WI38 (cell line): Measurements from ENCODE around the gene PTOV1.

Experiments used
- H3K4me3 ChIP-seq: 2 replicates; pipeline ENCODE4 v1.5.1; 2011; ENCODE audit warnings: low read depth, mild to moderate bottlenecking, control low read depth, low read length
- CTCF ChIP-seq: IDR thresholded peaks from 2 replicates; pipeline ENCODE4 v1.5.1; 2012; ENCODE audit warnings: low read depth, mild to moderate bottlenecking, control low read depth, low read length

Gene PTOV1

DNA sequence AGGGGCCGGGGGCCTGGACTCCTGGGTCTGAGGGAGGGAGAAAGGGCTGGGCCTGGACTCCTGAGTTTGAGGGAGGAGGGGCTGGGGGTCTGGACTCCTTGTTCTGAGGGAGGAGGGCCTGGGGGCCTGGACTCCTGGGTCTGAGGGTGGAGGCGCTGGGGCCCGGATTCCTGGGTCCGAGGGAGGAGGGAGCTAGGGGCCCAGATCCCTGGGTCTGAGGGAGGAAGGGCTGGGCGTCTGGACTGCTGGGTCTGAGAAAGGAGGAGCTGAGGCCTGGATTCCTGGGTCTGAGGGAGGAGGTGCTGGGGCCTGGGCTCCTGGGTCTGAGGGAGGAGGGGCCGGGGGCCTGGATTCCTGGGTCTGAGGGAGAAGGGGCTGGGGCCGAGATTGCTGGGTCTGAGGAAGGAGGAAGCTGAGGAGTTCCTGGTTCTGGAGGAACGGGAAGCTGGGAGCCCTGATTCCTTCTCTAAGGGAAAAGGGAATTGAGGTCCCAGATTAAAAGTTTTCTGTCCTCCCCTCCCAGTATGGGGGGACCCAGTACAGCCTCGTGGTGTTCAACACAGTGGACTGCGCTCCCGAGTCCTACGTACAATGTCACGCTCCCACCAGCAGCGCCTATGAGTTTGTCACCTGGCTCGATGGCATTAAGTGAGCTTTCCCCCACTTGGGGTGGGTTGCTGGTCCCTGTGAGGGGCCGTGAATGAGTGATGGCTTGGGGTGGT is 32.1 kb upstream of the PTOV1 start:
- H3K4me3 ChIP-seq: peak overlapping the region; percentile 81
- no peak for TF ChIP-seq CTCF

- H3K4me3 ChIP-seq: peak overlapping the region; percentile 81
These were observed 31.4 kb upstream of the PTOV1 start for GRCh38 chr19:49819452-49820115.

GRCh38 chr19:49820125-49820524 is 30.8 kb upstream of the PTOV1 start:
- H3K4me3 ChIP-seq: no peak overlapping the region
- TF ChIP-seq CTCF: no peak

- no peak overlapping the region for H3K4me3 ChIP-seq
These were observed 27.5 kb upstream of the PTOV1 start for GRCh38 chr19:49823472-49823871.

DNA sequence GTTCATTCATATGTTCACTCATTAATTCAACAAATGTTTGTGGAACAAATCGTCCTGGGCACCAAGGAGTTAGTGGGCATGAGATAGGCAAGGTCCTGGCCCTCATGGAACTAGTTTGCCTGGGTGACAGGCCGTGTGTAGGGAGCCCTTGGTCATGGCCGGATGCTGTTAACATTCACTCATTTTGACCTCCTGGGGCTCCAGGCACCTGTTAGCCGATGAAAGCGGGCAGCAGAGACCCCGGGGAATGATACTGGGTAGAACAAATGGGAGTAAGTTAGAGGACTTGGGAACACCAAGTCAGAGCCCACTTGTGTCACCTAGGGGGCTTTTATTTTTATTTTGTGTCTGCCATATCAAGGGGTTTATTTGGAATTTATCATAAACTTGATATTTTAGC is 26.3 kb upstream of the PTOV1 start:
- H3K4me3 ChIP-seq: no peak overlapping the region
- TF ChIP-seq CTCF: no peak

More at GRCh38 chr19:49823472-49823871, 27.5 kb upstream of the PTOV1 start:
- no peak for TF ChIP-seq CTCF

DNA sequence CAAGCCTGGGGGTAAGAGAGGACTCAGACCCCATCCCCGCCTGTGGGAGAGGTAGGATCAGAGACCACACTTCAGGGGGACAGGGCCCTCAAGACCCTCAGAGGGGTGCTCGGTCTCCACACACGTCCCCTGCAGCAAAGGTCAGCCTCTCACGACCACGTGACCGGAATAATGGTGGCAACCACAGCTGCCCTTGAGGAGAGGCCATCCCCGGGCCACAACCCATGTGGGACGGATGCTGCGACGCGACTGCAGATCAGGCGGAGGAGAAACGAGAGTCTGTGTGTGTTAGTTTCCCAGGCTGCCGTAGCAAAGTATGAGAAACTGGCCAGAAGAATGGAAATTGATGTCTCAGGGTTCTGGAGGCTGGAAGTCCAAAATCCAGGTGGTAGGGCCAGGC is 23.9 kb upstream of the PTOV1 start:
- H3K4me3 ChIP-seq: no peak overlapping the region
- no peak for TF ChIP-seq CTCF

DNA sequence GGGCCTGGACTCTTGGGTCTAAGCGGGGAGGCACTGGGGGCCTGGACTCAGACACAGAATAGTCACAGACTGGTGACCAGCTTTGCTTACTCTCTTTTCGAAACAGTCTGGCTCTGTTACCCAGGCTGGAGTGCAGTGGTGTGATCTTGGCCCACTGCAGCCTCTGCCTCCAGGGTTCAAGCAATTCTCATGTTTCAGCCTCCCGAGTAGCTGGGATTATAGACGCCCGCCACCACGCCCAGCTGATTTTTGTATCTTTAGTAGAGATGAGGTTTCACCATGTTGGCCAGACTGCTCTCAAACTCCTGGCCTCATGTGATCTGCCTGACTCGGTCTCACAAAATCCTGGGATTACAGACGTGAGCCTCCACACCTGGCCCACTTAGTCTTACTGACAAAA is 21.8 kb upstream of the PTOV1 start:
- TF ChIP-seq CTCF: no peak
- no peak overlapping the region for H3K4me3 ChIP-seq
